GM18508 (cell line): Measurements from ENCODE around the gene TOM1L2.
"Not testable (repeated sequence)": the region's sequence is repeated elsewhere in the genome, so short reads cannot be mapped to it uniquely, and the experiment has no call there.

Experiments used
- ATAC-seq: cut with Tn5 transposase; IDR thresholded peaks from one replicate; pipeline ENCODE4 v1.9.1; 2021; ENCODE audit warnings: moderate number of reproducible peaks; ENCODE audit not compliant: insufficient read depth, unreplicated experiment

TOM1L2 gene

GRCh38 chr17:17944743-17945142 lies 27.5 kb downstream of the TOM1L2 start:
- no peak for ATAC-seq

GRCh38 chr17:17944242-17944641 lies 28.0 kb downstream of the TOM1L2 start:
- ATAC-seq, result no peak

GRCh38 chr17:17943281-17943984 lies 28.8 kb downstream of the TOM1L2 start:
- ATAC-seq, result no peak

GRCh38 chr17:17942846-17943245 lies 29.4 kb downstream of the TOM1L2 start:
- no peak for ATAC-seq

- no peak for ATAC-seq
Measured at GRCh38 chr17:17941015-17941414, 31.2 kb downstream of the TOM1L2 start.

- no peak for ATAC-seq
Measured at GRCh38 chr17:17940441-17940911, 31.7 kb downstream of the TOM1L2 start.

GRCh38 chr17:17939941-17940340 lies 32.3 kb downstream of the TOM1L2 start:
- not testable (repeated sequence) for ATAC-seq

- ATAC-seq, result no peak
Measured at GRCh38 chr17:17938388-17939107, 33.7 kb downstream of the TOM1L2 start.

- ATAC-seq, result no peak
Measured at GRCh38 chr17:17937958-17938357, 34.2 kb downstream of the TOM1L2 start.

- ATAC-seq, result no peak
Measured at GRCh38 chr17:17937201-17937853, 34.9 kb downstream of the TOM1L2 start.

GRCh38 chr17:17935321-17936271 lies 36.6 kb downstream of the TOM1L2 start:
- no peak for ATAC-seq

GRCh38 chr17:17934806-17935205 lies 37.4 kb downstream of the TOM1L2 start:
- ATAC-seq, result no peak

- ATAC-seq, result no peak
Measured at GRCh38 chr17:17934214-17934613, 38.0 kb downstream of the TOM1L2 start.

- ATAC-seq, result no peak
Measured at GRCh38 chr17:17933775-17934174, 38.4 kb downstream of the TOM1L2 start.

- no peak for ATAC-seq
Measured at GRCh38 chr17:17931159-17931558, 41.0 kb downstream of the TOM1L2 start.

- ATAC-seq, result no peak
Measured at GRCh38 chr17:17930674-17931073, 41.5 kb downstream of the TOM1L2 start.

GRCh38 chr17:17929655-17930380 lies 42.4 kb downstream of the TOM1L2 start:
- no peak for ATAC-seq

GRCh38 chr17:17928398-17929287 lies 43.6 kb downstream of the TOM1L2 start:
- ATAC-seq, result no peak
